HFF-Myc (cell line): ENCODE data around the gene SYS1.

Source experiments
- DNase-seq: peaks from one replicate; pipeline ENCODE4 v3.0.0-alpha.2; 2011; ENCODE audit warnings: low read depth; ENCODE audit errors: extremely low read depth
- H3K4me3 ChIP-seq: replicated peaks from 2 replicates; pipeline ENCODE4 v1.5.1; 2011; ENCODE audit warnings: low read depth, mild to moderate bottlenecking, control low read depth, low read length
- CTCF ChIP-seq: IDR thresholded peaks from 2 replicates; pipeline ENCODE4 v1.5.1; 2012; ENCODE audit warnings: mild to moderate bottlenecking, low read depth, low read length, control low read depth; ENCODE audit errors: missing control alignments

The SYS1 gene

DNA sequence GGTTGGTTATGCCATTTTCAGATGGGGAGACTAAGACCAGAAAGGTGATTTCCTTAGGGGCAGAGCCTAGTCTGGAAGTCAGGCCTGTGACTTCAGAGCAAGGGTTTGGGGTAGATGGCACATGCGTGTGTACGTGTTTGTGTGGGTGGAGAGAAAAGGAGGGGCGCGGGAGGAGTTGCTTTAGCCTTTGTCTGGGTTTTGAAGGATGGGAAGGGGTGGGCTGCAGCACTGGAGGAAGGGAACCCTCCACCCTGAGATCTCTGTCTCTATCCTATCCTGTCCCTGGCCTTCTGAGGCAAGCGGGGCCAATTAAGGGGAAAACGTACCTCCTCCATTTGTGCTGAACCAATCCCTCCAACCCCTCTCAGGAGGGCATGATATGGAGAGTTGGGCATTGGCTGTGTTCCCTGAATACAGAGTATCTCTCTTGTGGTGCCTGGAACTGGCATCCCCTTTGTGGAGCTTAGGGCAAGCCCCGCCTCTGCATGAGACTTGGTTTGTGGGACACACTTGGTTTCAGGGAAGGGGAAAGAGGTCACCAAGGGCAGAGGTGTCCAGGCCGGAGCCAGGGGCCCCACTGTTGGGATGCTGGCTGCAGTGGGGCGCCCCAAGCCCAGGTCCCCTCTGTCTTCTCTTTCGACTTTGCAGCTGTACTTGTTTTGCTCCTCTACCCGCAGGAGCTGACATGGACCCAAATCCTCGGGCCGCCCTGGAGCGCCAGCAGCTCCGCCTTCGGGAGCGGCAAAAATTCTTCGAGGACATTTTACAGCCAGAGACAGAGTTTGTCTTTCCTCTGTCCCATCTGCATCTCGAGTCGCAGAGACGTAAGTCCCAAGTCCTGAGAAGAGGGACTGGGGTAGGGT is 45.1 kb downstream of the SYS1 start, which contains the start of gene DBNDD2:
TSS of gene DBNDD2 (plus strand) at position 507 of the 863 bp plus-strand sequence. CDS start at position 686, 179 bp downstream.
- peak within 1 kb of the TSS; percentile 72 for H3K4me3 ChIP-seq
- DNase-seq: no peak
- TF ChIP-seq CTCF: no peak

DNA sequence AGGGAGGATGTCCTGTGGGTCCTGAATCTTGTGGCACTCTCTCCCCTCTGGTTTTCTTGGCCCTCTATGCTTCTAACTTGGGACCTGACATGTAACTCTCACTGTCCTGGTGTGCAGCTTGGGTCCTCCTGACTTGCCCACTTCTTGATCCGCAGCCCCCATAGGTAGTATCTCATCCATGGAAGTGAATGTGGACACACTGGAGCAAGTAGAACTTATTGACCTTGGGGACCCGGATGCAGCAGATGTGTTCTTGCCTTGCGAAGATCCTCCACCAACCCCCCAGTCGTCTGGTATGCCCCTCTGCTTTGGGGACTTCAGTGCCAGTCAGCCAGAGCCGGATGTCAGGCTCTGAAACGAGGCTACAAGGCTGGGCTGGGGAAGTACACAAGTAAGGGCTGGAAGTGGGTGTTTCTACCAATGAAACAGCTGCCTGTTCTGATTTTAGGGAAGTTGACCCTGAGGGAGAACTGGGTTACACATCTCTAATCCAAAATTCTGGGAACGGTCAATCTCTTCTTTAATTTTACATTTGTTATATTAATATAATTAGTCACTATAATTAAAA is 45.8 kb downstream of the SYS1 start:
- no peak overlapping the region for H3K4me3 ChIP-seq
- TF ChIP-seq CTCF: no peak
- DNase-seq: no peak

DNA sequence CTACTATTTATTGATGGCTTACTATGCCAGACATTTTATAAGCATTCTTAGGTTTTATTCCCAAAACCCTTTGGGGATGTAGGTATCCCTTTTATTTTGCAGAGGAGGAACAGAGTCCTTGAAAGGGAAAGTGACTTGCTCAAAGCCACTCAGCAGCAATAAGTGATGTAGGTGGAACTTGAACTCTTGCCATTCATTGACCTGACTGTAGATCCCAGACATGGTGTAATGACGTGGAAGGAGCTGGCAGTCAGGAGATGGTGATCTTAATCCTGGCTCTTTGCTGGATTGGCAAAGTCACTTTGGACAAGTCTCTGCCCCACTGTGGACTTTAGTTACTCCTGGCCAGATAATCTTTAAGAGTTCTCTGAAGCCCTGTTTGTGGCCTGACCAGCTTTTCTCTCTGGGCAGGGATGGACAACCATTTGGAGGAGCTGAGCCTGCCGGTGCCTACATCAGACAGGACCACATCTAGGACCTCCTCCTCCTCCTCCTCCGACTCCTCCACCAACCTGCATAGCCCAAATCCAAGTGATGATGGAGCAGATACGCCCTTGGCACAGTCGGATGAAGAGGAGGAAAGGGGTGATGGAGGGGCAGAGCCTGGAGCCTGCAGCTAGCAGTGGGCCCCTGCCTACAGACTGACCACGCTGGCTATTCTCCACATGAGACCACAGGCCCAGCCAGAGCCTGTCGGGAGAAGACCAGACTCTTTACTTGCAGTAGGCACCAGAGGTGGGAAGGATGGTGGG is 46.7 kb downstream of the SYS1 start:
- no peak overlapping the region for H3K4me3 ChIP-seq
- no peak for DNase-seq
- TF ChIP-seq CTCF: no peak

GRCh38 chr20:45410887-45411286 is 47.9 kb downstream of the SYS1 start:
- DNase-seq: no peak
- no peak overlapping the region for H3K4me3 ChIP-seq
- TF ChIP-seq CTCF: no peak

- no peak overlapping the region for H3K4me3 ChIP-seq
- no peak for DNase-seq
- no peak for TF ChIP-seq CTCF
These were observed 49.7 kb downstream of the SYS1 start for GRCh38 chr20:45412653-45413052.

- no peak for DNase-seq
- TF ChIP-seq CTCF: no peak
- H3K4me3 ChIP-seq: no peak overlapping the region
These were observed 50.5 kb downstream of the SYS1 start for GRCh38 chr20:45413479-45413878.
